AG09309 (cell line): Measurements from ENCODE around the gene FBXL12.
A peak's percentile ranks its signal among the peaks of the same experiment; 100 is the strongest.
"Not testable (repeated sequence)": the region's sequence is repeated elsewhere in the genome, so short reads cannot be mapped to it uniquely, and the experiment has no call there.

Source experiments
- DNase-seq: peaks from one replicate; pipeline ENCODE4 v3.0.0-alpha.2; 2010; ENCODE audit warnings: low read depth
- H3K4me3 ChIP-seq: 2 replicates; pipeline ENCODE4 v1.5.1; 2011; ENCODE audit warnings: mild to moderate bottlenecking, low read depth, low read length, moderate library complexity; ENCODE audit not compliant: control insufficient read depth
- CTCF ChIP-seq: IDR thresholded peaks from 2 replicates; pipeline ENCODE4 v1.5.1; 2011; ENCODE audit warnings: mild to moderate bottlenecking, low read depth, low read length, inconsistent platforms; ENCODE audit not compliant: insufficient read depth, control insufficient read depth; ENCODE audit errors: missing control alignments

FBXL12 gene

DNA sequence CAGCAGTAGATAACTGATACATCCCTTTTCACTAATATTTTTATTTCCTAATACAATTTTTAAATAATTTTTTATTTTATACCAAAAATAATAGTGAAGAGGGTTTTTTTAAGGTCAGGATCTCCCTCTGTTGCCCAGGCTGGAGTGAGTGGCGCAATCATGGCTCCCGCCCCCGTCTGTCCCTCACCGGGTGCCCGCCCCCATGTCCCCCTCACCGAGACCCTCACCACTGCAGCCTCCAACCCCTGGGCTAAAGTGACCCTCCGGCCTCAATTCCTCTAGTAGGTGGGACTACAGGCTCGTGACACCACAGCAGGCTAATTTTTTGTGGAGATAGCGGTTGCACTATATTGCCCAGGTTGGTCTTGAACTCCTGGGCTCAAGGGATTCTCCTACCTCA, 32.5 kb downstream of the FBXL12 start:
- no peak for TF ChIP-seq CTCF
- no peak for DNase-seq
- peak overlapping the region; percentile 90 for H3K4me3 ChIP-seq

DNA sequence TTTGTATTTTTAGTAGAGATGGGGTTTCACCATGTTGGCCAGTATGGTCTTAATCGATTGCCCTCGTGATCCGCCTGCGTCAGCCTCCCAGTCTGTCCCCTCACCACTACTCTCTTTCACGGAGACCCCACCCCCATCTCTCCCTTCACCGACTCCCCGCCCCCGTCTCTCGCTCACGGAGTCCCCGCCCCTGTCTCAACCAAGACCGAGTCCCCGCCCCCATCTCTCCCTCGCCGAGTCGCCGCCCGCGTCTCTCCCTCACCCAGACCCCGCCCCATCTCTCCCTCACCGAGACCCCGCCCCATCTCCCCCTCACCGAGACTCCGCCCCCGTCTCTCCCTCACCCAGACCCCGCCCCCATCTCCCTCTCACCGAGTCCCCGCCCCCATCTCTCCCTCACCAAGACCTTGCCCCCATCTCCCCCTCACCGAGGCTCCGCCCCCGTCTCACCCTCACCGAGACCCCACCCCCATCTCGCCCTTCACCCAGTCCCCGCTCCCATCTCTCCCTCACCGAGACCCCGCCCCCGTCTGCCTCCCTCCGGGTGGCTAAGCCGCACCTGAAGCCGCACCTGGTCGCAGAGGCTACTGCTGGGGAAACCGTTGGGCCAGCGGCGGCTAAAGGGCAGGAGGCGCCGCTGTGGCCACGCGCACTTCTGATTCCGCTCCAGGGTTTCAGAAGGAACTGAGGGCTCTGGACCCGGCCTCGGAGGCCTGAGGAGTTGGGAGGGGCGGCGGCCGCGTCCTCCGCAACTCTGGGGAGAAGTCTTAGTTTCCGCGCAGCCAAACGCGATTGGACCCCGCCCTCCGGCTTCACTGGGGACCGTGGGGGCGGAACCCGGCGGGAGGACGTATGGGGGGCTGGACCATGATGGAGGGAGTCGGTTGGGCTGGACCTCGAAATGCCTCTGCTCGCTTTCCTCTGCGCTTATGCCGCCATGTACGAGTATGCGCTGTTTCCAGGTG, 33.2 kb downstream of the FBXL12 start:
- peak overlapping the region; percentile 90 for H3K4me3 ChIP-seq
- peak; percentile 67 for DNase-seq
- no peak for TF ChIP-seq CTCF

- not testable (repeated sequence) for DNase-seq, H3K4me3 ChIP-seq
Measured at GRCh38 chr19:9784163-9784496, 34.7 kb downstream of the FBXL12 start.

GRCh38 chr19:9782338-9782737, 36.5 kb downstream of the FBXL12 start:
- H3K4me3 ChIP-seq = no peak overlapping the region
- TF ChIP-seq CTCF = no peak
- no peak for DNase-seq

- DNase-seq = peak; percentile 73
- H3K4me3 ChIP-seq = peak within 1 kb of the TSS; percentile 67
- TF ChIP-seq CTCF = no peak
Measured at GRCh38 chr19:9768175-9769112, 50.4 kb downstream of the FBXL12 start, which contains the start of gene ZNF846. Gene ZNF846 (minus strand): TSS chr19:9768738. CDS start chr19:9764950, 3,788 bp downstream.
